K562 (cell line): ENCODE measurements around the gene KCNQ5. TPM values are rescaled to one million over a fixed set of nuclear protein-coding genes. Genes with fewer than 3 reads are reported as not detected.

ENCODE experiments used
- DMBX1 ChIP-seq: fragments of 250-450 bp; sonication (Bioruptor Pico); IDR thresholded peaks from 2 replicates; pipeline ENCODE4 v1.8.0; 2022; ENCODE audit warnings: inconsistent platforms, mild to moderate bottlenecking, moderate library complexity, borderline replicate concordance
- NCOA6 ChIP-seq: fragments of 450-650 bp; IDR thresholded peaks from 2 replicates; pipeline ENCODE4 v1.6.1; 2017; ENCODE audit warnings: mild to moderate bottlenecking
- SMAD2 ChIP-seq: fragments of 150-350 bp; IDR thresholded peaks from 2 replicates; pipeline ENCODE4 v1.6.1; 2014; ENCODE audit warnings: low read depth, mild to moderate bottlenecking, low read length
- ZFPM2 ChIP-seq: fragments of 250-450 bp; sonication (Bioruptor Pico); IDR thresholded peaks from 2 replicates; pipeline ENCODE4 v1.5.1; 2022; ENCODE audit warnings: mild to moderate bottlenecking
- ZNF77 ChIP-seq: fragments of 250-450 bp; sonication (Bioruptor Pico); IDR thresholded peaks from 2 replicates; pipeline ENCODE4 v1.5.0; 2020
- polyA plus RNA-seq, 8 experiments: library from polyadenylated mRNA; depleted of rRNA in 4 of 8; stranded (reverse) in 5 of 8; unstranded in 3 of 8; fragments of >200 nt; fragmentation: Nextera tagmentation in 2 of 8; fragmentation: Illumina TruSeq in 1 of 8; extraction: Ambion mirVana in 2 of 8; extraction: Trizol in 1 of 8; gene quantifications; 2 replicates each; pipeline versions ENCODE4 v1.2.1 to v1.2.3, GENCODE V29; 2011 to 2014; ENCODE audit warnings: inconsistent platforms in 1 of 8, missing spikeins in 1 of 8
- total RNA-seq, 7 experiments: library from RNA; depleted of rRNA in 6 of 7; stranded (reverse); fragments of >200 nt in 6 of 7; fragmentation: Illumina TruSeq in 2 of 7; extraction: Trizol in 2 of 7; gene quantifications; 2 replicates each; pipeline versions ENCODE4 v1.2.1 to v1.2.3, GENCODE V29; 2011 to 2021; ENCODE audit warnings: low replicate concordance in 1 of 7
- TF ChIP-seq, protein P1 (sequence below), 2 experiments: fragments of 450-650 bp; formaldehyde crosslinking in 1 of 2; IDR thresholded peaks; 2 replicates each; pipeline versions ENCODE4 v1.4.0 to v1.6.1; 2014 to 2020; ENCODE audit warnings: mild to moderate bottlenecking in 2 of 2, borderline replicate concordance in 1 of 2, low read depth in 1 of 2
- TF ChIP-seq, protein P2 (sequence below): fragments of 450-650 bp; formaldehyde crosslinking; IDR thresholded peaks from 2 replicates; pipeline ENCODE4 v1.4.0; 2020; ENCODE audit warnings: mild to moderate bottlenecking, mixed read lengths

The KCNQ5 gene
- total and polyA plus RNA-seq, 9 of the 15 experiments (the other 6 are each of a cell fraction or from before 2014, with no cell fraction given), result 0.31 to 5.9 (median 2.6) TPM

DNA sequence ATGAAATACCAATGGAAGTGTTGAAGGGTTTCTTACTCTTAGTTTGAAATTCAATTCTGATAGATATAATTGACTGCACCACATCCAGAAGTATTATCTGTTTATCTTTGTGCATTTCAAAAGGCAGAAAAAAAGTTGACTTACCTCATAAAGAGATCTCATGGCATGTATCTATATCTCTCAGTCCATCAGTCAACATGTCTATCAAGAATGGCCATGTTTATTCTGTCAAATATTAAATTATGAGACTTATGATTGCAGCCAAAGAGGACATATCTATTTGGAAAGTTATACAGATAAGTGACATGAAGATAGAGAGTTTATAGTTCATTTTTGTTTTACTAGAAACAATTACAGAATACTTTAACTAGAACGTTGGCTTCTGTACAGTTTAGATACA is 325.7 kb downstream of the KCNQ5 start (continued):
- TF ChIP-seq, protein P1, sequence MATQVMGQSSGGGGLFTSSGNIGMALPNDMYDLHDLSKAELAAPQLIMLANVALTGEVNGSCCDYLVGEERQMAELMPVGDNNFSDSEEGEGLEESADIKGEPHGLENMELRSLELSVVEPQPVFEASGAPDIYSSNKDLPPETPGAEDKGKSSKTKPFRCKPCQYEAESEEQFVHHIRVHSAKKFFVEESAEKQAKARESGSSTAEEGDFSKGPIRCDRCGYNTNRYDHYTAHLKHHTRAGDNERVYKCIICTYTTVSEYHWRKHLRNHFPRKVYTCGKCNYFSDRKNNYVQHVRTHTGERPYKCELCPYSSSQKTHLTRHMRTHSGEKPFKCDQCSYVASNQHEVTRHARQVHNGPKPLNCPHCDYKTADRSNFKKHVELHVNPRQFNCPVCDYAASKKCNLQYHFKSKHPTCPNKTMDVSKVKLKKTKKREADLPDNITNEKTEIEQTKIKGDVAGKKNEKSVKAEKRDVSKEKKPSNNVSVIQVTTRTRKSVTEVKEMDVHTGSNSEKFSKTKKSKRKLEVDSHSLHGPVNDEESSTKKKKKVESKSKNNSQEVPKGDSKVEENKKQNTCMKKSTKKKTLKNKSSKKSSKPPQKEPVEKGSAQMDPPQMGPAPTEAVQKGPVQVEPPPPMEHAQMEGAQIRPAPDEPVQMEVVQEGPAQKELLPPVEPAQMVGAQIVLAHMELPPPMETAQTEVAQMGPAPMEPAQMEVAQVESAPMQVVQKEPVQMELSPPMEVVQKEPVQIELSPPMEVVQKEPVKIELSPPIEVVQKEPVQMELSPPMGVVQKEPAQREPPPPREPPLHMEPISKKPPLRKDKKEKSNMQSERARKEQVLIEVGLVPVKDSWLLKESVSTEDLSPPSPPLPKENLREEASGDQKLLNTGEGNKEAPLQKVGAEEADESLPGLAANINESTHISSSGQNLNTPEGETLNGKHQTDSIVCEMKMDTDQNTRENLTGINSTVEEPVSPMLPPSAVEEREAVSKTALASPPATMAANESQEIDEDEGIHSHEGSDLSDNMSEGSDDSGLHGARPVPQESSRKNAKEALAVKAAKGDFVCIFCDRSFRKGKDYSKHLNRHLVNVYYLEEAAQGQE (IDR thresholded peaks at IDR 0.05; ENCODE audit: borderline replicate concordance), result no peak
- TF ChIP-seq, protein P1 (CRISPR knock-in tag; IDR thresholded peaks at IDR 0.05; ENCODE audit: low read depth), result no peak
- TF ChIP-seq ZFPM2 (CRISPR knock-in tag) (no peak), DMBX1 (CRISPR knock-in tag) (no peak), NCOA6 (no peak), ZNF77 (CRISPR knock-in tag) (no peak), SMAD2 (no peak)
- TF ChIP-seq, protein P2, sequence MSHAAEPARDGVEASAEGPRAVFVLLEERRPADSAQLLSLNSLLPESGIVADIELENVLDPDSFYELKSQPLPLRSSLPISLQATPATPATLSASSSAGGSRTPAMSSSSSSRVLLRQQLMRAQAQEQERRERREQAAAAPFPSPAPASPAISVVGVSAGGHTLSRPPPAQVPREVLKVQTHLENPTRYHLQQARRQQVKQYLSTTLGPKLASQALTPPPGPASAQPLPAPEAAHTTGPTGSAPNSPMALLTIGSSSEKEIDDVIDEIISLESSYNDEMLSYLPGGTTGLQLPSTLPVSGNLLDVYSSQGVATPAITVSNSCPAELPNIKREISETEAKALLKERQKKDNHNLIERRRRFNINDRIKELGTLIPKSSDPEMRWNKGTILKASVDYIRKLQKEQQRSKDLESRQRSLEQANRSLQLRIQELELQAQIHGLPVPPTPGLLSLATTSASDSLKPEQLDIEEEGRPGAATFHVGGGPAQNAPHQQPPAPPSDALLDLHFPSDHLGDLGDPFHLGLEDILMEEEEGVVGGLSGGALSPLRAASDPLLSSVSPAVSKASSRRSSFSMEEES, result no peak
